ENCODE data around the gene TRAPPC14. TPM values are rescaled to one million over a fixed set of nuclear protein-coding genes. Genes with fewer than 3 reads are reported as not detected.
A peak's percentile ranks its signal among the peaks of the same experiment; 100 is the strongest.

TRAPPC14 gene
- total and polyA plus RNA-seq, 2 donors from 2014 or later: 14.8 to 27.1 TPM

DNA sequence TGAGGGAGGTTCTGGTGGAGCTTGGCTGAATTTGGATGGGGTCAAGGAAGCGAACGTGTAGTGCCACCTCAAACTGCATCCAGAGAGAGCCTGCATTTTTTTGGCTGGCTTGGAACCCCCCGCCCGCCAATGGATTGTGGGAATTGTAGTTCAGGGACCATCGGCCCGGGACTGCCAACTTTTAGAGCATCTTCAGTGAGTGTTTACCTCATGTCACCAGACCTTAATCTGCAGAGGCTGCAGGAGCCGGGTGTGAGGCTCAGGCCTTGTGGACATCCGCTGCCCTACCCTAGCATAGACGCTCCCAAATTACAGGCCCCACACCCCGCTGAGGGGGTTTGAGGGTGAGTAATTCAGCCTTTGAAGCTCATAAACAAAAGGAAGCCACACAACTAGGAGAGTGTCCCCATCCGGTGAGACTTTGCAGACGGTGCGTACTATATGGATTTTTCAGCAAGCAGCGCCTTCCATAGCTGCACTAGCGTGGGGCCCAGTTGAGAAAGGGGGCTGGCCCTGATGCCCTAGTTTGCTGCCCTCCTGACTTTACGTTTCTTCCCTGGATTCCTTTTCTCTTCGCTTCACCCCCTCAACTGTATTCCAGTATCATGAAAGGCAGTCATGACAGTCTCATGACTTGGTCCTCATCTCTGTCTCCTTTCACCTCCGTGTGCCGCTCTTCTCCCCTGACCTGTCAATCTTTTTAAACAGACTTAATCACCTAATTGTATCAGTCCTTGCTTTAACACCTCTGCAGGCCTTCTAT, 38.4 kb downstream of the TRAPPC14 start:
- Histone ChIP-seq H3K9ac (ENCODE audit: low read length in 3 of 3) (peak overlapping the region in 2 of 3 donors; percentile 34 to 72), H3K4me3 (ENCODE audit: low read length in 3 of 3) (peak overlapping the region; percentile 70 to 85 (median 72)), H3K4me1 (ENCODE audit: control insufficient read depth in 2 of 3, insufficient read depth in 2 of 3, low read depth in 1 of 3, low read length in 3 of 3) (peaks cover 0 to 16% (median 16%) of the 10 kb centered on the region in 3 donors), H3K27me3 (ENCODE audit: control insufficient read depth, insufficient read depth, low read length) (no peaks in the 10 kb centered on the region), H3K9me3 (ENCODE audit: control insufficient read depth in 2 of 3, insufficient read depth in 1 of 3, low read length in 3 of 3) (no peaks in the 10 kb centered on the region), H3K36me3 (ENCODE audit: control insufficient read depth in 2 of 3, insufficient read depth in 3 of 3, low read length in 3 of 3) (no peaks in the 10 kb centered on the region), H3K27ac (ENCODE audit: low read depth in 2 of 2, low read length in 2 of 2) (peak overlapping the region in 1 of 2 donors; percentile 0)
- FAIRE-seq (no peak), DNase-seq (peak in 3 of 5 donors; percentile 64 to 83 (median 80))
- intact Hi-C loops (cut with DNase I): no loop called here
- TF ChIP-seq, protein P1, sequence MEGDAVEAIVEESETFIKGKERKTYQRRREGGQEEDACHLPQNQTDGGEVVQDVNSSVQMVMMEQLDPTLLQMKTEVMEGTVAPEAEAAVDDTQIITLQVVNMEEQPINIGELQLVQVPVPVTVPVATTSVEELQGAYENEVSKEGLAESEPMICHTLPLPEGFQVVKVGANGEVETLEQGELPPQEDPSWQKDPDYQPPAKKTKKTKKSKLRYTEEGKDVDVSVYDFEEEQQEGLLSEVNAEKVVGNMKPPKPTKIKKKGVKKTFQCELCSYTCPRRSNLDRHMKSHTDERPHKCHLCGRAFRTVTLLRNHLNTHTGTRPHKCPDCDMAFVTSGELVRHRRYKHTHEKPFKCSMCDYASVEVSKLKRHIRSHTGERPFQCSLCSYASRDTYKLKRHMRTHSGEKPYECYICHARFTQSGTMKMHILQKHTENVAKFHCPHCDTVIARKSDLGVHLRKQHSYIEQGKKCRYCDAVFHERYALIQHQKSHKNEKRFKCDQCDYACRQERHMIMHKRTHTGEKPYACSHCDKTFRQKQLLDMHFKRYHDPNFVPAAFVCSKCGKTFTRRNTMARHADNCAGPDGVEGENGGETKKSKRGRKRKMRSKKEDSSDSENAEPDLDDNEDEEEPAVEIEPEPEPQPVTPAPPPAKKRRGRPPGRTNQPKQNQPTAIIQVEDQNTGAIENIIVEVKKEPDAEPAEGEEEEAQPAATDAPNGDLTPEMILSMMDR (IDR thresholded peaks at IDR 0.05; ENCODE audit: borderline replicate concordance, extremely low read depth, insufficient read depth): no peak

DNA sequence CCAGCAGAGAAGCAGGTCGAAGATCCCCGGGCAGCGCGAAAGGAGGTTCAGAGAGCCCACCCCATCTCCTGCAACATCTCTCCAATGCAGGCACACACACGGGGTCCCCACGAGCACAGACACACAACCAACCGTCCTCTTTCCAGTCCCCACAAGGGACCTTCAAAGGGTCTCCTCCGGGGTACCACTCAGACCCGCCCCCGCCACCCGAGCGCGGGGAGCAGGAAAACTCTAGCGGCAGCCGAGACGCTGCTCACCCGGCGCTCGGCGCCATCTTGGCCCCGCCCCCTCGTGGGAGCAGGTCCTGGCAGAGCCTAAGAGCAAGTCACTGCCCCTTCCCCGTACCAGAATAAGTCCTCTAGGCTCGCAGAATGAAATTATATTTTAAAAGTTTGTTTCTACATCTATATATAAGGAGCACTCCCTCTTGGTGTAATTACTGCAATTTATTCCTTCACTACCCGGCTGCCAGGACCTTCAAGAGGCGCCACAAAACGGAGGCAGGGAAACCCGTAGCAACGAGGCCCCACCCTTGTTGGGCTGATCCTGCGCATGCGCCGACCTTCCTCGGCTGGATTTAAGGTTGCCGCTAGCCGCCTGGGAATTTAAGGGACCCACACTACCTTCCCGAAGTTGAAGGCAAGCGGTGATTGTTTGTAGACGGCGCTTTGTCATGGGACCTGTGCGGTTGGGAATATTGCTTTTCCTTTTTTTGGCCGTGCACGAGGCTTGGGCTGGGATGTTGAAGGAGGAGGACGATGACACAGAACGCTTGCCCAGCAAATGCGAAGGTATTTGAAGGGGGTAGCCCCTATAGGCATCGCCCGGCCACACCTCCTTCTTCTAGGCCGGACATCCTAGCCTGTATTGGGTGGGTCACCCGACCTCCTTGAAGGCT, 39.2 kb downstream of the TRAPPC14 start, which contains the start of the genes CNPY4 and TAF6:
CNPY4 (plus strand) TSS at position 563 of the 898 bp plus-strand sequence; CDS start at position 674, 111 bp downstream.
TAF6 (minus strand) TSS at position 287 of the 898 bp plus-strand sequence. CDS start 5,149 bp downstream, outside the sequence.
- peak within 1 kb of the TSS; percentile 74 to 83 for H3K27ac ChIP-seq (ENCODE audit: low read depth in 2 of 2, low read length in 2 of 2)
- peak within 1 kb of the TSS; percentile 37 to 72 (median 67) for H3K9ac ChIP-seq (ENCODE audit: low read length in 3 of 3)
- intact Hi-C loops (cut with DNase I): no loop called here
- no peaks in the 10 kb centered on the region for H3K36me3 ChIP-seq (ENCODE audit: control insufficient read depth in 2 of 3, insufficient read depth in 3 of 3, low read length in 3 of 3)
- no peak for FAIRE-seq
- no peaks in the 10 kb centered on the region for H3K9me3 ChIP-seq (ENCODE audit: control insufficient read depth in 2 of 3, insufficient read depth in 1 of 3, low read length in 3 of 3)
- H3K4me3 ChIP-seq (ENCODE audit: low read length in 3 of 3): peak within 1 kb of the TSS; percentile 72 to 96 (median 85)
- peaks cover 0 to 13% (median 11%) of the 10 kb centered on the region in 3 donors for H3K4me1 ChIP-seq (ENCODE audit: control insufficient read depth in 2 of 3, insufficient read depth in 2 of 3, low read depth in 1 of 3, low read length in 3 of 3)
- peak; percentile 96 to 98 (median 98) for DNase-seq
- TF ChIP-seq, protein P1 (IDR thresholded peaks at IDR 0.05; ENCODE audit: borderline replicate concordance, extremely low read depth, insufficient read depth): no peak
- H3K27me3 ChIP-seq (ENCODE audit: control insufficient read depth, insufficient read depth, low read length): no peaks in the 10 kb centered on the region

DNA sequence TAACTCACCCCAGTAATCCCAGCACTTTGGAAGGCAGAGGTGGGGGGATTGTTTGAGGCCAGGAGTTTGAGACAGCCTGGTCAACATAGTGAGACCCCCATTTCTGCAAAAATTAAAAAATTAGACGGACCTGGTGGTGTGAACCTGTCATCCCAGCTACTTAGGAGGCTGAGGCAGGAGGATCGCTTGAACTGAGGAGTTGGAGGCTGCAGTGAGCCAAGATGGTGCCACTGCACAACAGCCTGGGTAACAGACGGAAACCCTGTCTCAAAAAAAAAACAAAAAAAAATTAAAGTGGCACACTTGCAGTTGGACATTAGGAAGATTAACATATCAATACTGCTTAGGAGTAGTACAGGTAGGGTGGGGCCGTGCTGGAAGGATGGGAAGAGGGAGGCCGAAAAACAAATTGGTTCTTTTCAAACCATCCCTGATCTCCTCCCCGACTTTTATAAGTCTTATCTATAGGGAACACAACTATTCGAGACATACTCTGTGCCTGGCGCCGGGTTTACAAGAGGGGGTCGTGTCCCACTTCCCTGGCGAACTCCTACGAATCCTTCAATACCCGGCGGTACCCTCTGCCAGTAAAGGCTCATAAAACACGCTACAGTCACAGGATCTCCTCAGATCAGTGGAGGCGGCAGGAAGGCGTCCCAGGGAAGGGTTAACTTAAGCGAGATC, 40.0 kb downstream of the TRAPPC14 start:
- intact Hi-C loops (cut with DNase I): no loop called here
- H3K27me3 ChIP-seq (ENCODE audit: control insufficient read depth, insufficient read depth, low read length): no peaks in the 10 kb centered on the region
- no peaks in the 10 kb centered on the region for H3K9me3 ChIP-seq (ENCODE audit: control insufficient read depth in 2 of 3, insufficient read depth in 1 of 3, low read length in 3 of 3)
- peaks cover 0 to 13% (median 11%) of the 10 kb centered on the region in 3 donors for H3K4me1 ChIP-seq (ENCODE audit: control insufficient read depth in 2 of 3, insufficient read depth in 2 of 3, low read depth in 1 of 3, low read length in 3 of 3)
- DNase-seq: peak in 1 of 5 donors; percentile 45
- FAIRE-seq: no peak
- H3K36me3 ChIP-seq (ENCODE audit: control insufficient read depth in 2 of 3, insufficient read depth in 3 of 3, low read length in 3 of 3): peaks cover 0 to 6% (median 4%) of the 10 kb centered on the region in 3 donors
- H3K9ac ChIP-seq (ENCODE audit: low read length in 3 of 3): peak overlapping the region; percentile 37 to 72 (median 67)
- H3K4me3 ChIP-seq (ENCODE audit: low read length in 3 of 3): peak overlapping the region; percentile 72 to 96 (median 85)
- H3K27ac ChIP-seq (ENCODE audit: low read depth in 2 of 2, low read length in 2 of 2): no peak overlapping the region
- TF ChIP-seq, protein P1 (IDR thresholded peaks at IDR 0.05; ENCODE audit: borderline replicate concordance, extremely low read depth, insufficient read depth): no peak

All from kidney (tissue), 14 donors.